HG03571 (cell line): ENCODE data around the gene PPP3R1.
"Not testable (repeated sequence)": the region's sequence is repeated elsewhere in the genome, so short reads cannot be mapped to it uniquely, and the experiment has no call there.

Experiments used
- ATAC-seq: cut with Tn5 transposase; IDR thresholded peaks from one replicate; pipeline ENCODE4 v1.9.1; 2021; ENCODE audit not compliant: unreplicated experiment

Gene PPP3R1

GRCh38 chr2:68190991-68191731 is 61.2 kb downstream of the PPP3R1 start:
- no peak for ATAC-seq

GRCh38 chr2:68189991-68190784 is 62.1 kb downstream of the PPP3R1 start:
- ATAC-seq = no peak

DNA sequence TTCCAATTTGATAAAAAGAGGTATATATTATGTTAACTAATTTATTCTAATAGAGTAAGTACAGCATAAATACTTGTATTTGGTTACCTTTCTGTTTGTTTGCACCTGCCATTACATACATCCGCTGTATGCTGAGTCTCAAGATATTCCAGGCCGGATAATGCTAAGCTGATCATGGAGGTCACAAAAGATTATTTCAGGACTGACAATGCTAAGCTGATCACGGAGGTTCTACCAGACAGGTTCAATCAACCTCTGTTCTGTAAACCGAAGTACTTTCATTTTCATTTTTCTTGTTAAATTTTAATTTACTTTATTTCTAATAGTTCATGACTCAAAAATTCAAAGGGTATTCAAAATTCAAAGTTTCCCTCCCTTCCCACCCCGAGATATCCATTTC is 63.5 kb downstream of the PPP3R1 start:
- ATAC-seq = no peak

DNA sequence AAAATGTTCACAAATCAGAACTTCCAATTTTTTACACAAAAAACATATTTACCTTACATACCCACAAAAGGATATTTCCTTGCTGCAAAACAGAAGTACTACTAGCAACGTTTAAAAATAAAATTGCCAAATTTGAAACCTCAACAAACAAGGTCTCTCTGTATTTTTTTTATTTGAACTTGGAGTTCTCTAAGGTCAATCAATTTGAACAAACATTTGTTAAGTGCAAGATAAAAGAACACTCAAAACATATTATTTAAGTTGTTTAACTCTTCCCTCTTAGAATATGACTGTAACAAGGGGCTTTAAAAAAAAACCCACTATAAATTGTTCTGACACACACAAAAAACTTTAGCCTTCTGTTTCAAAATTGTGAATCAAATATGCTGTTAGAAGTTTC is 65.0 kb downstream of the PPP3R1 start:
- ATAC-seq = no peak

GRCh38 chr2:68185541-68186164 is 66.7 kb downstream of the PPP3R1 start:
- ATAC-seq = no peak

DNA sequence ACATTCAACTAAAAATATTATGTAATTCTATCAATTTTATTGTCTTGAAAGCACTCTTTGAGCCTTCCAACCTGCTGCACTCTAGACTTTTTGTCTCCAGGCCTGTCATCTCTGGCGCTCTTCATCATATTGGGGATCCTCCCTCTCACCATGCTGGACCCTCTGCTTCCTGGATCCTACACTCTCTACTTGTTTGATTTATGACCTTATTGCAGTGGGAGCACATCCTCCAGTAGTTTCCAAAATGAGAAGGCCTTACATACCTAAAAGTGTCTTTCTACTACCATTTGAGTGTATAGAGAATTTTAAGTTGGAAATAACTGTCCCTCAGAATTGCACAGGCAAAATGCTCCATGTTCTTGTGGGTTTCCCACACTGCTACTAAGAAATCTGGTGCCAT is 69.4 kb downstream of the PPP3R1 start:
- no peak for ATAC-seq

DNA sequence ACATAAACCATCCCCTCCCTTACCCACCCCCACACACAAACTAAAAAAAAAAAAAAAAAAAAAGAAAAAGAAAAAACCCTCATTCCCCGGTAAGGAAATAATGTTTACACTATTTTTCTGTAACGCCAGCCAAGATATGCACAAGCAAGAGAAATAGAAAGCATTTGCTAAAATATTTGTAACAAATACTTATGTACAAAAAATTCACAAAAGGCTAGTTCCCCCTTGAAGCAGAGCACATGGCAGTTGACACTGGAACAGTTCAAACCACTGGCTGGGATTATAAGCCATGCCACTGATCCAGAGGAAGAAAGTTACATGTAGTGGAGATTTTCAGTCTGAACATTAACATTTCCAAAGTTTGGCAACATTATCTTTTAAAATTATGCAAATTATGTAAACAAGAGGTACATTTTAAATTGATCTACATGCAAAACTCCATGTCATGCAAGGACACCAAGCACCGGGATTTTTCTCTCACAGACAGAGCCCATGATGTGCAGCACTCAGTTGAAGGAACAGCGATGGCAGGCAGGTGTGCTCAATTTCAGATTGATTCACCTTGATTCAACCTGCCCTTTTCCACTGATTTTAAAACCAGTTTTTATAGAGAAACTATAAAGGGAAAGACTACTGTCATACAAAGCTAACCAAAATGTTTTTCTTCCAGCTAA is 73.2 kb downstream of the PPP3R1 start:
- no peak for ATAC-seq

DNA sequence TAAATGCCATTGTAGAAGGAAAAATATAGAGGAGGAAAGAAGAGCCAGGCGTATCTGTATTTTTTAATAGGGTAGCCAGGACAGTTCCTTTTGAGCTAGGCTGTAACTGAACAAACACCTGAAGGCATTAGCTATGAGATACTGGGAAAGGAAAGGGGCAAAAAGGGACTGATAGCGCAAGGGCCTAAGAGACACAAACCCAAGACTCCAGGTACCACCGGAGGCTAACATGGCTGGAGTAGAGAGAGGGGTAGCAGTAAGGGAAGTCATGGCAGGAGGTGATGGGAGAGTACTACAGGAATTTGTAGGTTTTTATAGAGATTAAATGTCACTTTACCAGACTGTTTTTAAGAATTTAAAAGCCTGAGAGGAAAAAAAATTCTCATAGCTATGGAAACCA is 73.9 kb downstream of the PPP3R1 start:
- ATAC-seq = no peak

DNA sequence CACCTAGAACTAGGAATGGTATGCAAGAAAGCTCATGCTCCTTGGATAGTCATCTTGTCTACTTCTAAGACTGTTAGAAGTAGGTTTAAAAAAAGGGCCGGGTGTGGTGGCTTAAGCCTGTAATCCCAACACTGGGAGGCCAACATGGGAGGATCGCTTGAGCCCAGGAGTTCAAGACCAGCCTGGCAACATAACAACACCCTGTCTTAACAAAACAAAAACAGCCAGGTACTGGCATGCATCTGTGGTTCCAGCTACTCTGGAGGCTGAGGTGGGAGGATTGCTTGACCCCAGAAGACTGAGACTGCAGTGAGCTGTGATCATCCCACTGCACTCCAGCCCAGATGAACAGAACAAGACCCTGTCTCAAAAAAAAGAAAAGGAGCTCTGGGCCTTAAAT is 74.8 kb downstream of the PPP3R1 start:
- no peak for ATAC-seq

- ATAC-seq = no peak
Measured at GRCh38 chr2:68176657-68177056, 75.7 kb downstream of the PPP3R1 start.

GRCh38 chr2:68175210-68175609 is 77.1 kb downstream of the PPP3R1 start:
- not testable (repeated sequence) for ATAC-seq

DNA sequence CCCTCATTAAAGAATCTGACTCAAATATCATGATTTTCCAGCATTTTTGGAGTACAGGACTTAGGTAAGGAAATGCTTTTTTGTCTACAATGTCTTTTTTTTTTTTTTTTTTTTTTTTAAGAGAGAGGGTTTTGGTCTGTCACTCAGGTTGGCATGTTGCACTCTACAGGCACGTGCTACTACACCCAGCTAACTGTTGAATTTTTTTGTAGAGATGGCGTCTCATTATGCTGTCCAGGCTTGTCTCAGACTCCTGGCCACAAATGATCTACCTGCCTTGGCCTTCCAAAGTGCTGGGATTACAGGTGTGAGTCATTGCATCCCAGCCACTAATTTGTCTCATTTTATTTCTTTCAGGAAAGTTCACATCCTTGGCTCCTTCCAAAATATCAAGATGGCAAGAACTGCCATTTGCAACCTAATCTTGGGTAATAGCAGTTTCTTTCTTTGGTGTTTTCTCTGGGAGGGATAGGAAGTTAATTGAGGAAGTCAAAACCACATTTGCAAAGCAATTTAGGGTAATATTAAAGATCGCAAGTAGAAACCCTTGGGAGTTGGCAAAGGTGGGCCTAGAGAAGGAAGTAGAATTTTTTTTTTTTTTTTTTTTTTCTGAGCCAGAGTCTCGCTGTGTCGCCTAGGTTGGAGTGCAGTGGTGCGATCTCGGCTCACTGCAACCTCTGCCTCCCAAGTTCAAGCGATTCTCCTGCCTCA is 79.2 kb downstream of the PPP3R1 start:
- ATAC-seq = no peak

GRCh38 chr2:68172521-68172920 is 79.8 kb downstream of the PPP3R1 start:
- ATAC-seq = no peak

DNA sequence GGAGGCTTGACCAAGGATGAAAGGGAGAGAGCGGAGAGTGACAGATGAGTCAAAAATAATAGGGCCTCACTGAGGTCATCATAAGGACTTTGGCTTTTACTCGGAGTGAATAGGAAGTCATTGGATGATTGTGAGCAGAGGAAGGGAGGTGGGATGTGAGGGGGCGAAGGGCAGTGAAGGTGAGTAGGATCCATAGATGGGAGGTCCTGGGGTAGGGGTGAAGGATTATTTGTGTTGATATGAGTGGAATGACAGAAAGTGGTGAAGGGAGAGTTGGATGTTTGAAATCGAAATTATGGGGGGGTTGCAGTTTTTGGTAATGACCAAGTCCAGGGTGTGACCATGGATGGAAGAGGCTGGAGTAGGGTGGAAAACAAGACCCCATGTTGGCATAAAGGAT is 80.6 kb downstream of the PPP3R1 start:
- ATAC-seq = no peak

DNA sequence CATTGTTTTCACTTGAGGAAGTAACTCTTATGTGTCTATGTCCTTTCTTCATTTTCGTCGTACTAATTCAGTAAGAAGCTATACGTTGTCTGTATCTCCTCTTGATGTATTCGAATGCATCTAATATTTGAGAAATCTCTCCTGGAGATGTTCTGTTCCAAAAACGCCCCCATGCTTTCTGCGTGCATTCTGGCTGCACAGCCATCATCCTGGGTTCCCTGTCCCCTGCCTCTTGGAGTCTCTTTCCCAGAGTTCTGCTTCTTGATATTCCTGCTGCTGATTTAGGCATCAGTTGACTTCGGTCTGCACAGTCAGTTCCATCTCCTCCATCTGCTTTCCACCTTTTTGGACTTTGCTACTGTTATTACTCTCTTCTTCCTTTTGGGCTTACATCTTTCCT is 81.2 kb downstream of the PPP3R1 start:
- ATAC-seq = no peak

- ATAC-seq = no peak
Measured at GRCh38 chr2:68169308-68169707, 83.0 kb downstream of the PPP3R1 start.

DNA sequence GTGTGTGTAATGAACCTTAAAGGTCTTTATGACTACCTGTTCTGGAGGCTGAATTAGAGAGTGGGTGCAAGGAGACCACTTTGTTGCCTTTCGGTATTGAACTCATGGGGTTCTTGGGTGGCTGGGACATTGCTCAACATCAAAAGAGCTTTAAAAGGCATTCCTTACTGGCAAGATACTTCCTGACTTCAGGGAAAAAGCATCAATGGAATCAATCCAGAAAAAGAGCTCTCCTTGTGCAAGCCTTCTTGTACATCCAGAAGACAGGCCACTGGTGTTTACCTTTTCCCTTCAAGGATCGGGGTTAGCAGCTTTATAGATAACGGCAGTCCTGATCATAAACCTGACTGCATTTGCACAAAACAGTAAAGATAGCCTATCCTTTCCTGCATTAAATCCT is 85.1 kb downstream of the PPP3R1 start:
- ATAC-seq = no peak

DNA sequence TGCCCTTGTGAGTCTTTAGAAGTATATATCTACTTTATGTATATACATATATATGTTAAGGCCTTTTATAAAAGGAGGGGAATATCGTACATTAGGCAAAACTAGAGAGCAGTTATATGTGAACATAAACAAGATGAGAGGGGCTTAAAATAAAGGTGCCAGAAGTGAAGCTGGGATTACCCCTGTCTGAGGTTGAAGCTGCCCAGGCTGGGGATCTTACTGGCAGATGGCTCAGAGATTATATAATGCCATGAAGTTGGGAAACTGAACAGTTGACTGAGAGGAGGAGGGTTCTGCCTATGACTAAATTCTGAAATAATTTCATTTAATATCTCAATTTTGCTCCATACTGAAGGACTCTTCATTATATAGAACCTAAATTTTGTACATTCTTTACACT is 88.7 kb downstream of the PPP3R1 start:
- ATAC-seq = no peak

DNA sequence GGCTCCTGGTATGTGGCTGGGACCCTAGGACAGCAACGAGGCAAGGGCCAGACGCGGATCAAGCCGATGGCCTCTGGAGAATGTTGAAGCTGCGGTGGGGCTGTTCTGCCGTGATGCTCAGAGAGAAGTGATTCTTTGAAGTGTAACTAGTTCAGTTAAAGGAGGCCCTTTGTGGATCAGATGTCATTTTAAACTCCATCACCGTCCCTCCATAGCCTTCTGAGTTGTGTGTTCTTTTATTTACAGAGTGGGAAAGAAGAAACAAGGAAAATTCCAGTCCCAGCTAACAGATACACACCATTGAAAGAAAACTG is 94.2 kb downstream of the PPP3R1 start:
- no peak for ATAC-seq

- ATAC-seq = peak; percentile 87
Measured at GRCh38 chr2:68157402-68158133, 94.8 kb downstream of the PPP3R1 start, which contains the start of gene PNO1. Gene PNO1 (plus strand): TSS chr2:68157888. CDS start chr2:68157935, 47 bp downstream.
